ENCODE results near the gene PLCH2. TPM values are rescaled to one million over a fixed set of nuclear protein-coding genes. Genes with fewer than 3 reads are reported as not detected.

The PLCH2 gene
- total RNA-seq, 1 donor from 2014 or later, result not detected

DNA sequence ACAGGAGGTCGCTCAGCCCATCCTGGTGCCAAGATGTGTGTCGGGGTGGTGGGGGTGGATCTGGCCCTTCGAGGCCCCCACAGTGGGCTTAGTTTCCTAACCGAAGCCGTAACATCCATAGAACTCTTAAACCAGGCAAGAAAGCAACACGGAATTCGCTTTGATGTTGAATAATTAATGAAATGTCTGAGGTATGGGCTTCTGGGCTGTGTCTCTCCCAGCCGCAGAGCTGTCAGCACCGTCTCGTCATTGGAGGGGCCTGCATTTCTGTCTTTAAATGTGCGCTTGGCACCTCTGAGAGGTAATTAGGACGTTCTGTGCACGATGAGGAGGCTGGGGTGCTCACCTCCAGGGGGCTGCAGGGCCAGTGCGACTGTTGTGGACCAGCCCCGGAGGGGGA, 13.3 kb upstream of the PLCH2 start:
- TF ChIP-seq, protein P1, sequence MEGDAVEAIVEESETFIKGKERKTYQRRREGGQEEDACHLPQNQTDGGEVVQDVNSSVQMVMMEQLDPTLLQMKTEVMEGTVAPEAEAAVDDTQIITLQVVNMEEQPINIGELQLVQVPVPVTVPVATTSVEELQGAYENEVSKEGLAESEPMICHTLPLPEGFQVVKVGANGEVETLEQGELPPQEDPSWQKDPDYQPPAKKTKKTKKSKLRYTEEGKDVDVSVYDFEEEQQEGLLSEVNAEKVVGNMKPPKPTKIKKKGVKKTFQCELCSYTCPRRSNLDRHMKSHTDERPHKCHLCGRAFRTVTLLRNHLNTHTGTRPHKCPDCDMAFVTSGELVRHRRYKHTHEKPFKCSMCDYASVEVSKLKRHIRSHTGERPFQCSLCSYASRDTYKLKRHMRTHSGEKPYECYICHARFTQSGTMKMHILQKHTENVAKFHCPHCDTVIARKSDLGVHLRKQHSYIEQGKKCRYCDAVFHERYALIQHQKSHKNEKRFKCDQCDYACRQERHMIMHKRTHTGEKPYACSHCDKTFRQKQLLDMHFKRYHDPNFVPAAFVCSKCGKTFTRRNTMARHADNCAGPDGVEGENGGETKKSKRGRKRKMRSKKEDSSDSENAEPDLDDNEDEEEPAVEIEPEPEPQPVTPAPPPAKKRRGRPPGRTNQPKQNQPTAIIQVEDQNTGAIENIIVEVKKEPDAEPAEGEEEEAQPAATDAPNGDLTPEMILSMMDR (IDR thresholded peaks at IDR 0.05; ENCODE audit: unreplicated experiment), result no peak
- Mint-ChIP-seq H3K36me3 (ENCODE audit: insufficient read depth) (no peaks in the 10 kb centered on the region), H3K9me3 (ENCODE audit: low read depth) (no peaks in the 10 kb centered on the region), H3K27me3 (peaks cover 14% of the 10 kb centered on the region), H3K27ac (no peak overlapping the region), H3K4me3 (ENCODE audit: low read depth) (no peak overlapping the region), H3K4me1 (ENCODE audit: low read depth) (no peaks in the 10 kb centered on the region)
- no peak for DNase-seq (ENCODE audit: low spot score, unreplicated experiment)

DNA sequence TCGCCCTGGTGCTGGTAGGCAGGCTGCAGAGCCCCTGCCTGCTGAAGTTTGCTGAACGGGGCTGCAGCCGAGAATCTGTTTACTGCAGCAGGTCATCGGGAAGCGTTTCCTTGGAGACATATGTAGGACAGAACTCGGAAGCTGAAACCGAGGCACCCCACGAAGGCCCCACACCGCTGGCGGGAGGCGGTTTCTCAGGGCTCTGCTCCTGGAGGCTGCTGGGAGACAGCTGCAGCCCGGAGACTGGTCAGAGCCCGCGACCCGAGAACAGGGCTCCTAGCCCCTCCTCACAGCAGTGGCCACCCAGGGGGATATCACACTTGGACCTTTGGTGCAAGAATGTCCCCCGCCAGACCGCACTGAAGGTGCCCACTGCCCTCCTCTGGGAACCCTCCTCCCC, 12.7 kb upstream of the PLCH2 start:
- Mint-ChIP-seq H3K36me3 (ENCODE audit: insufficient read depth) (no peaks in the 10 kb centered on the region), H3K4me3 (ENCODE audit: low read depth) (no peak overlapping the region), H3K27ac (no peak overlapping the region), H3K27me3 (peaks cover 17% of the 10 kb centered on the region), H3K4me1 (ENCODE audit: low read depth) (no peaks in the 10 kb centered on the region), H3K9me3 (ENCODE audit: low read depth) (no peaks in the 10 kb centered on the region)
- TF ChIP-seq, protein P1 (IDR thresholded peaks at IDR 0.05; ENCODE audit: unreplicated experiment), result no peak
- no peak for DNase-seq (ENCODE audit: low spot score, unreplicated experiment)

DNA sequence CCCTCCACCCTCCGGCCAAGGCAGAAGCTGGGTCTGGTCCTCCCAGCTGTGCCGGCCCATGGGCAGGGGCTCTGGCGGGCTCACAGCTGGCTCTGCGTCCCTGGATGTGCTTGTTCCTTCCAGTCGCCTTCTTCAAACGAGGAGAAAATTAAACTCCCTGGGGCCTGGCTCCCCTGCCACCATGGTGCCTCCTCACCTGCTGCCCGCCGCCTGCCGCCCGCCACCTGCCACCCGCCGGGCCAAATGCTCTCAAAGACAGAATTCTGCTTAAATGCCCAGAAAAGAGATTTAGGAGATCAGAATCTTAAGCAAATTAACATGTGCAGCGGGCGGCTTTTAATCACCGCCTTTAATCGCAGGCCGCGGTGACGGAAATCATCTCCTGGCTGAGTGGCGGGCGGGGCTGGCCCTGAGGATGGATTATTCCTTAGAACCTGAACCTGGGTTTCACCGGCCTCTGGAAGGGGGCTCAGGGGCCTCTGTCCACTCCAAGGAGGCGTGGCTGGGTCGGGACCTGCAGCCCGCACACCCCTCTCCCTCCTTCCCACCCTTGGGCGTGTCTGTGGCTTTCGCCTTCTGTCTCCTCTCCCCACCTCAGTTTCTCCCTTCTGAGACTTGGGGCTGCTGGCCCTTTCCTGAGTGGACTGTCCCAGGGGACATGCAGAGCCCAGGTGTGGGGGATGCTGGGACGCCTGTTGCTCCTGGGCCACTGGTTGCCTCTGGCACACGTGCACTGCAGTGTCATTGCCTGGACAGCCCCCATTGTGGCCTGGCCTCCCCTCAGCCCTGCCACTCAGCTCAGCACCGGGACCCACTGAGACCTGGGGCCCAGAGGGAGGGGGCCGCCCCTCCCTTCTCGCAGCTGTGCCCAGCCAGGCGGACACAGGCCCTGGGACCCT, 10.5 kb upstream of the PLCH2 start:
- Mint-ChIP-seq H3K27me3 (peaks cover 21% of the 10 kb centered on the region), H3K36me3 (ENCODE audit: insufficient read depth) (no peaks in the 10 kb centered on the region), H3K27ac (no peak overlapping the region), H3K9me3 (ENCODE audit: low read depth) (no peaks in the 10 kb centered on the region), H3K4me1 (ENCODE audit: low read depth) (no peaks in the 10 kb centered on the region), H3K4me3 (ENCODE audit: low read depth) (no peak overlapping the region)
- no peak for DNase-seq (ENCODE audit: low spot score, unreplicated experiment)
- TF ChIP-seq, protein P1 (IDR thresholded peaks at IDR 0.05; ENCODE audit: unreplicated experiment), result no peak

DNA sequence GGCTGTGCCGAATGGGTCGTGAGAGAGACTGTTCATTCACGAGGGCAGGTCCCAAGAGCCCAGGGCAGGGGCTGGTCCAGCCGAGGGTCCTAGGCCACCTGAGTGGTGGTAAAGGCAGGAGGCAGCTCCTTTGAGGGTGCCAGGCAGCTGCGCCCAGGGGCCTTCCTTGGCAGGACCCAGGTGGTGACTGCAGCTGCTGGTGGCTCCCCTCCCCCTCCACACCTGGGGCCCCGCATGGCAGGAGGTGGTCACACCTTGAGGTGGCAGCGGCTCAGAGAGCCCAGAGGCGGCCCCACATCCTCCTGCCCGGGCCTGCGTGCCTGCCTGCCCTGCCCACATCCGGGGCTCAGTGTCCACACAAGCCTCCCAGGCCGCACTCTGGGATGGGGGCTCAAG, 9.8 kb upstream of the PLCH2 start:
- TF ChIP-seq, protein P1 (IDR thresholded peaks at IDR 0.05; ENCODE audit: unreplicated experiment), result no peak
- no peaks in the 10 kb centered on the region for H3K4me1 Mint-ChIP-seq (ENCODE audit: low read depth)

DNA sequence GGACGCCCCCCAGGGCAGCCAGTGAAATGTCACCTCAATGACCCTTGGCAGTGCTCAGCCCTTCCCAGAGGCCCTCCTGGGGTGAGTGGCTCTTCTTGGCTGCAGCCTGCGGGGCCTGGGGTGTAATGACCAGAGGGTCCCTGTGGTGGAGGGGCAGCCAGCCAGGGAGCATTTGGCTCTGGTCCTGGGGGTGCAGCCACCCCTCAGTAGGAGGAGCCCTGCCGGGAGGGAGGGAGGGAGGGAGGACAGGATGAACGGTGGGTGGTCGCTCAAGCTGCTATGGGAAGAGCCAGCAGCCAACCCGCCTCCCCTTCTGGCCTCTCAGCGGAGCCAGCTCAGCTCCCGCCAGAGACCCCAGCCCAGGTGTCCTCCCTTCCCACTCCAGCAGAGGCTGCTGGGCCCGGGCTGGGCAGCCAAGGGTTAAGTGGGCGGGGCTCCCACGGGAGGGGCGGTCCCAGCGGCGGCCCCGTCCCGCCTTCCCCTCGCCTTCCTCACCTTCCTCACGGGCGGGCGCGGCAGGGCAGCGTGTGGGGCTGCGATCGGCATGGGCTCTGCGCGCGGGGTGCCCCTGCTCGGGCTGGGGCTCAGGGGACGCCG, 9.0 kb upstream of the PLCH2 start:
- Mint-ChIP-seq H3K27me3 (peaks cover 21% of the 10 kb centered on the region), H3K9me3 (ENCODE audit: low read depth) (no peaks in the 10 kb centered on the region), H3K27ac (no peak overlapping the region), H3K36me3 (ENCODE audit: insufficient read depth) (no peaks in the 10 kb centered on the region), H3K4me3 (ENCODE audit: low read depth) (no peak overlapping the region), H3K4me1 (ENCODE audit: low read depth) (no peaks in the 10 kb centered on the region)
- DNase-seq (ENCODE audit: low spot score, unreplicated experiment), result no peak
- TF ChIP-seq, protein P1 (IDR thresholded peaks at IDR 0.05; ENCODE audit: unreplicated experiment), result no peak

More for the DNA sequence above, 9.8 kb upstream of the PLCH2 start:
- Mint-ChIP-seq H3K27ac (no peak overlapping the region), H3K9me3 (ENCODE audit: low read depth) (no peaks in the 10 kb centered on the region), H3K4me3 (ENCODE audit: low read depth) (no peak overlapping the region), H3K36me3 (ENCODE audit: insufficient read depth) (no peaks in the 10 kb centered on the region), H3K27me3 (peaks cover 21% of the 10 kb centered on the region)
- no peak for DNase-seq (ENCODE audit: low spot score, unreplicated experiment)

Measured in progenitor cell of endocrine pancreas (in vitro differentiated cells).